GM12878 (cell line): Measurements from ENCODE around the gene PLD4. TPM values are rescaled to one million over a fixed set of nuclear protein-coding genes. Genes with fewer than 3 reads are reported as not detected.
A peak's percentile ranks its signal among the peaks of the same experiment; 100 is the strongest.

Experiments
- ATAC-seq: fragments of 200-7000 bp; cut with Tn5 transposase; 3 replicates; pipeline ENCODE4 v1.9.1; 2020; ENCODE audit warnings: mild to moderate bottlenecking, moderate library complexity
- Bru-seq: library from RNA; stranded (reverse); fragments of 400-500 nt; gene quantifications from one replicate; lab custom pipeline; 2021; lab: Mats Ljungman, UMichigan
- BruChase-seq, 2 experiments: library from RNA; stranded (reverse); fragments of 400-500 nt; gene quantifications; one replicate each; lab custom pipeline; 2021; lab: Mats Ljungman, UMichigan
- BruUV-seq: library from RNA; stranded (reverse); fragments of 400-500 nt; replicated peaks from 2 replicates; lab custom pipeline; 2021; lab: Mats Ljungman, UMichigan
- CTCF ChIA-PET: fragments of 300-600 bp; sonication (Branson Sonifier 250); formaldehyde crosslinking; extraction: SDS; loops from one replicate; lab custom pipeline; 2021; ENCODE audit warnings: inconsistent platforms; lab: Yijun Ruan, JAX
- POLR2A ChIA-PET: fragments of 350-600 bp; formaldehyde crosslinking; extraction: SDS; loops from one replicate; lab custom pipeline; 2021; ENCODE audit warnings: inconsistent platforms; lab: Charles Lee
- RAD21 ChIA-PET: fragments of 300-600 bp; sonication (Branson Sonifier 250); formaldehyde crosslinking; loops from one replicate; lab custom pipeline; 2023; ENCODE audit warnings: antibody characterized with exemption; ENCODE audit not compliant: unreplicated experiment; lab: Charles Lee
- SMC1A ChIA-PET: fragments of 300-600 bp; sonication (Branson Sonifier 250); formaldehyde crosslinking; loops from one replicate; lab custom pipeline; 2023; ENCODE audit not compliant: unreplicated experiment, uncharacterized antibody; lab: Charles Lee
- DNase-seq: peaks from one replicate; pipeline ENCODE4 v3.0.0-alpha.2; 2011; ENCODE audit warnings: low read depth, low spot score
- FAIRE-seq: peaks from 3 replicates; lab custom pipeline; 2011; peaks lifted over from hg19 to GRCh38; lab: Jason Lieb, UNC
- H2AFZ ChIP-seq: 2 replicates; pipeline ENCODE4 v1.6.0; 2011; ENCODE audit warnings: low read depth, low read length, control low read depth; ENCODE audit not compliant: control insufficient read depth
- H3K27ac ChIP-seq: 2 replicates; pipeline ENCODE4 v1.5.1; 2011; ENCODE audit warnings: control low read depth; ENCODE audit not compliant: control insufficient read depth, insufficient read depth
- H3K27me3 ChIP-seq, 2 experiments: replicated peaks in 1 of 2; 2 replicates each; pipeline versions ENCODE4 v1.6.0 to v1.6.1; 2011; ENCODE audit warnings: low read length in 1 of 2; ENCODE audit not compliant: control insufficient read depth in 2 of 2, insufficient read depth in 2 of 2
- H3K36me3 ChIP-seq, 2 experiments: 2 replicates each; pipeline ENCODE4 v1.5.1; 2011; ENCODE audit warnings: low read length in 1 of 2; ENCODE audit not compliant: control insufficient read depth in 2 of 2, insufficient read depth in 2 of 2
- H3K4me1 ChIP-seq: 2 replicates; pipeline ENCODE4 v1.6.1; 2011; ENCODE audit warnings: mild to moderate bottlenecking, low read length, moderate library complexity, mixed read lengths; ENCODE audit not compliant: control insufficient read depth, insufficient read depth
- H3K4me2 ChIP-seq: 2 replicates; pipeline ENCODE4 v1.6.0; 2011; ENCODE audit warnings: control low read depth; ENCODE audit not compliant: control insufficient read depth, insufficient read depth
- H3K4me3 ChIP-seq: fragments of 200-600 bp; sonication (generic); 2 replicates; pipeline ENCODE4 v1.5.1; 2016
- H3K79me2 ChIP-seq: 2 replicates; pipeline ENCODE4 v1.6.0; 2011; ENCODE audit warnings: low read length; ENCODE audit not compliant: control insufficient read depth, insufficient read depth
- H3K9ac ChIP-seq: 2 replicates; pipeline ENCODE4 v1.8.0; 2011; ENCODE audit warnings: low read length, control low read depth, mixed read lengths; ENCODE audit not compliant: control insufficient read depth, insufficient read depth
- H3K9me3 ChIP-seq: replicated peaks from 3 replicates; pipeline ENCODE4 v1.5.1; 2011; ENCODE audit warnings: mild to moderate bottlenecking, low read length; ENCODE audit not compliant: control insufficient read depth, insufficient read depth
- H4K20me1 ChIP-seq: 2 replicates; pipeline ENCODE4 v1.6.0; 2011; ENCODE audit not compliant: control insufficient read depth, insufficient read depth
- E2F4 ChIP-seq: IDR thresholded peaks from 2 replicates; pipeline ENCODE4 v1.6.1; 2012; ENCODE audit warnings: low read depth, low read length, improper control_type of control experiment
- EGR1 ChIP-seq, 2 experiments: IDR thresholded peaks; 1 replicate in 1 of 2; 2 replicates in 1 of 2; pipeline ENCODE4 v1.6.1; 2011 to 2012; ENCODE audit warnings: low read depth in 2 of 2, low read length in 2 of 2, borderline replicate concordance in 1 of 2, mild to moderate bottlenecking in 1 of 2, moderate library complexity in 1 of 2
- ELK1 ChIP-seq: IDR thresholded peaks from 2 replicates; pipeline ENCODE4 v1.6.1; 2012; ENCODE audit warnings: low read depth, low read length, improper control_type of control experiment
- IKZF2 ChIP-seq, 2 experiments: fragments of 450-650 bp; IDR thresholded peaks; 2 replicates each; pipeline ENCODE4 v1.6.1; 2017; ENCODE audit warnings: mild to moderate bottlenecking in 2 of 2, moderate library complexity in 2 of 2
- JUNB ChIP-seq: IDR thresholded peaks from 2 replicates; pipeline ENCODE4 v1.6.1; 2016; ENCODE audit warnings: antibody characterized with exemption, mild to moderate bottlenecking
- LARP7 ChIP-seq: fragments of 450-650 bp; IDR thresholded peaks from 2 replicates; pipeline ENCODE4 v1.6.1; 2017; ENCODE audit warnings: mild to moderate bottlenecking
- MTA3 ChIP-seq: IDR thresholded peaks from 2 replicates; pipeline ENCODE4 v1.6.1; 2012; ENCODE audit warnings: low read length, inconsistent platforms, borderline replicate concordance
- NFXL1 ChIP-seq: fragments of 450-650 bp; IDR thresholded peaks from 2 replicates; pipeline ENCODE4 v1.6.1; 2017; ENCODE audit warnings: antibody characterized with exemption, mild to moderate bottlenecking, borderline replicate concordance
- POLR2AphosphoS5 ChIP-seq: IDR thresholded peaks from 2 replicates; pipeline ENCODE4 v1.6.1; 2011; ENCODE audit warnings: mild to moderate bottlenecking, low read length, inconsistent platforms
- RUNX3 ChIP-seq: IDR thresholded peaks from 2 replicates; pipeline ENCODE4 v1.6.1; 2012; ENCODE audit warnings: low read length, inconsistent platforms
- SREBF2 ChIP-seq: IDR thresholded peaks from 2 replicates; pipeline ENCODE4 v1.6.1; 2012; ENCODE audit warnings: mild to moderate bottlenecking, low read length
- SUPT20H ChIP-seq: IDR thresholded peaks from 2 replicates; pipeline ENCODE4 v1.6.1; 2011; ENCODE audit warnings: low read depth, mild to moderate bottlenecking, low read length, moderate library complexity, borderline replicate concordance; ENCODE audit not compliant: control insufficient read depth
- TCF12 ChIP-seq: IDR thresholded peaks from 2 replicates; pipeline ENCODE4 v1.6.1; 2011; ENCODE audit warnings: low read depth, mild to moderate bottlenecking, low read length
- TCF7 ChIP-seq: IDR thresholded peaks from 2 replicates; pipeline ENCODE4 v1.6.1; 2014; ENCODE audit warnings: antibody characterized with exemption, borderline replicate concordance
- YY1 ChIP-seq: IDR thresholded peaks from 2 replicates; pipeline ENCODE4 v1.6.1; 2011; ENCODE audit warnings: low read depth, mild to moderate bottlenecking, low read length
- WGBS: methylation state at CpG from one replicate; pipeline ENCODE4 v1.1.6; 2016; ENCODE audit warnings: low lambda C conversion rate; ENCODE audit not compliant: insufficient replicate concordance, insufficient coverage; ENCODE audit errors: missing lambda C conversion rate; 5-methylcytosine and 5-hydroxymethylcytosine counted together
- in situ Hi-C: fragments of 300-500 bp; cut with MboI; formaldehyde crosslinking; loops from 9 replicates; pipeline ENCODE4 v1.14.3; 2018; ENCODE audit warnings: mixed read lengths
- intact Hi-C: fragments of 100-400 bp; cut with micrococcal nuclease; formaldehyde crosslinking; loops from one replicate; pipeline ENCODE4 v1.14.2; 2022; ENCODE audit not compliant: unreplicated experiment
- long read RNA-seq, 2 experiments: library from polyadenylated mRNA; unstranded; transcript quantifications; one replicate each; pipeline ENCODE4 v2.0.0, GENCODE V29; 2019 to 2020
- polyA minus RNA-seq, 3 experiments: library from RNA; depleted of rRNA, polyadenylated mRNA; stranded (reverse); fragments of >200 nt; gene quantifications; 2 replicates each; pipeline ENCODE4 v1.2.3, GENCODE V29; 2011
- polyA plus RNA-seq, 11 experiments: library from polyadenylated mRNA; depleted of rRNA in 4 of 11; unstranded in 6 of 11; stranded (reverse) in 5 of 11; fragments of >200 nt; fragmentation: Nextera tagmentation in 4 of 11; fragmentation: Illumina TruSeq in 1 of 11; extraction: Ambion mirVana in 4 of 11; extraction: Trizol in 1 of 11; gene quantifications; 1 replicate in 1 of 11; 2 replicates in 10 of 11; pipeline versions ENCODE4 v1.2.1 to v1.2.3, GENCODE V29; 2011 to 2016; ENCODE audit warnings: inconsistent platforms in 2 of 11, missing spikeins in 2 of 11, low read depth in 1 of 11
- total RNA-seq, 4 experiments: library from RNA; depleted of rRNA in 3 of 4; stranded (reverse); fragments of >200 nt in 3 of 4; fragmentation: Illumina TruSeq in 1 of 4; extraction: Trizol in 1 of 4; gene quantifications; 2 replicates each; pipeline versions ENCODE4 v1.2.1 to v1.2.3, GENCODE V29; 2013 to 2021

Gene PLD4
- 0.69 and 2.0 TPM in 2 replicates for total RNA-seq (2013; cell fraction: nucleolus; rRNA removed)
- total RNA-seq (2014; rRNA removed) = 32.1 and 43.2 TPM in 2 replicates
- 7.2 and 9.1 TPM in 2 replicates for total RNA-seq (2014; rRNA removed; fragmentation: Illumina TruSeq; extraction: Trizol)
- total RNA-seq (2021) = 54.3 and 57.7 TPM in 2 replicates
- 4.2 TPM for polyA plus RNA-seq (2011; ENCODE audit: low read depth)
- 0.04 and 0.20 TPM in 2 replicates for polyA plus RNA-seq (2011; rRNA removed)
- 0.21 and 0.40 TPM in 2 replicates for polyA plus RNA-seq (2011; cell fraction: cytosol; rRNA removed)
- polyA plus RNA-seq (2011; cell fraction: nucleus; rRNA removed) = 0.57 and 0.69 TPM in 2 replicates
- polyA plus RNA-seq (2012) = 11.8 and 20.1 TPM in 2 replicates
- 2.7 and 5.3 TPM in 2 replicates for polyA plus RNA-seq (2014; fragmentation: Illumina TruSeq; extraction: Trizol)
- under 1 TPM; 0.27 to 0.37 TPM for polyA plus RNA-seq (2014; fragmentation: Nextera tagmentation; extraction: Ambion mirVana)
- 36.3 and 46.7 TPM in 2 replicates for polyA plus RNA-seq (2014; rRNA removed)
- polyA plus RNA-seq (2016; fragmentation: Nextera tagmentation; extraction: Ambion mirVana) = 10 to 100 TPM; 10.6 to 13.0 TPM
- 0.31 TPM in 1 of 2 replicates, not detected in the other for polyA minus RNA-seq (2011; rRNA and poly(A)+ RNA removed)
- not detected in 2 replicates for polyA minus RNA-seq (2011; cell fraction: cytosol; rRNA and poly(A)+ RNA removed)
- polyA minus RNA-seq (2011; cell fraction: nucleus; rRNA and poly(A)+ RNA removed) = 0.38 TPM in 1 of 2 replicates, not detected in the other
- not detected for Bru-seq, nascent RNA
- not detected for BruChase-seq, experiment 1, labeled RNA remaining after a 6-hour chase
- BruChase-seq, experiment 2, labeled RNA remaining after a 2-hour chase = percentile 10 among the genes with signal in this experiment
- long read RNA-seq, experiment 1, full-length matches to known transcripts = 1 of 1 reads
- long read RNA-seq, experiment 1, partial matches to known transcripts = 0 of 1 reads
- long read RNA-seq, experiment 1, other reads (novel, unspliced or antisense) = 0 of 1 reads
- long read RNA-seq, experiment 2, partial matches to known transcripts = 0 of 1 reads
- long read RNA-seq, experiment 2, other reads (novel, unspliced or antisense) = 1 of 1 reads

GRCh38 chr14:104924421-104925213, at the start of gene PLD4:
Gene PLD4, plus strand, starts transcription at chr14:104924879. Its CDS starts 2,262 bp downstream, at chr14:104927141.
- Histone ChIP-seq H3K27ac (peak within 1 kb of the TSS; percentile 78), H3K9ac (peak within 1 kb of the TSS; percentile 40; the same call in 1 of the 2 replicates), H3K4me2 (peak within 1 kb of the TSS; percentile 95), H4K20me1 (no peaks in the 10 kb centered on the region; the same call in 1 of the 2 replicates), H3K4me3 (peak within 1 kb of the TSS; percentile 67; the same call in 1 of the 2 replicates), H3K27me3 (peaks cover 0 to 2% of the 10 kb centered on the region in 2 experiments; a peak in 2 of 4 replicates), H3K9me3 (peaks cover 6% of the 10 kb centered on the region; the same call in 2 of the 3 replicates), H3K79me2 (0 out of 2 replicates have a peak, but pooled peaks cover 2% of the 10 kb centered on the region), H2AFZ (no peak within 1 kb of the TSS), H3K36me3 (no peaks in the 10 kb centered on the region), H3K4me1 (peaks cover 48% of the 10 kb centered on the region)
- BruUV-seq = no TSS peak
- no peak for DNase-seq
- intact Hi-C loops = no loop called here
- ChIA-PET POLR2A (no interaction called here), RAD21 (no interaction called here), CTCF (interaction anchor here (0.9 to 1.7 kb wide), 6 partner anchors 9 to 50 kb away, joined by 3 to 6 read pairs (median 4); no protein-coding TSS in a partner anchor), SMC1A (interaction anchor here (1.1 kb wide), 1 partner anchor 29 kb away, joined by 3 read pairs; no protein-coding TSS in a partner anchor)
- FAIRE-seq = peak; percentile 64
- in situ Hi-C loops = no loop called here
- ATAC-seq = no peak
- 53% methylated on average over 14 of the region's 14 CpGs for WGBS
- TF ChIP-seq LARP7 (no peak), NFXL1 (no peak), TCF7 (no peak), RUNX3 (peak; percentile 24; the same call in 1 of the 2 replicates), MTA3 (no peak; the same call in 1 of the 2 replicates), ELK1 (no peak), E2F4 (no peak), EGR1 (IDR thresholded peaks at IDR 0.05; ENCODE audit: borderline replicate concordance in 1 of 2, low read depth in 2 of 2, low read length in 2 of 2) (0 out of 3 replicates have a peak, but pooled peaks of 1 of the 2 experiments have one; percentile 11), JUNB (no peak), SREBF2 (no peak), IKZF2 (IDR thresholded peaks at IDR 0.05) (0 out of 4 replicates have a peak, but pooled peaks of 1 of the 2 experiments have one; percentile 21), SUPT20H (no peak), YY1 (0 out of 2 replicates have a peak, but pooled peaks have one; percentile 29), TCF12 (0 out of 2 replicates have a peak, but pooled peaks have one; percentile 49), POLR2AphosphoS5 (no peak)
